ENCODE data around the gene PDZD7. TPM values are rescaled to one million over a fixed set of nuclear protein-coding genes. Genes with fewer than 3 reads are reported as not detected.

Gene PDZD7
- total and polyA plus RNA-seq, 9 of the 15 experiments (the other 6 are each of a cell fraction or from before 2014, with no cell fraction given) = 0.04 to 0.24 (median 0.08) TPM; not detected in 3

GRCh38 chr10:100985336-100985735 lies 45.6 kb downstream of the PDZD7 start (continued):
- no peak for TF ChIP-seq HINFP (tag; conservative IDR thresholded peaks at IDR 0.05; ENCODE audit: low read depth)
- no peak for TF ChIP-seq RAD21 (CRISPR knock-in tag; conservative IDR thresholded peaks at IDR 0.05 in 1 of 2, IDR thresholded peaks at IDR 0.05 in 1 of 2)
- TF ChIP-seq SMAD4 (CRISPR knock-in tag; conservative IDR thresholded peaks at IDR 0.05) = no peak
- TF ChIP-seq RBFOX2 (IDR thresholded peaks at IDR 0.05; ENCODE audit: low read depth, low read length) = no peak
- no peak for TF ChIP-seq MXD1 (CRISPR knock-in tag; IDR thresholded peaks at IDR 0.05; ENCODE audit: borderline replicate concordance, poor library complexity, severe bottlenecking)
- no peak for TF ChIP-seq TAF7 (tag; IDR thresholded peaks at IDR 0.05)
- TF ChIP-seq E2F6 (IDR thresholded peaks at IDR 0.05; ENCODE audit: borderline replicate concordance in 1 of 2, extremely low read depth in 1 of 2, insufficient read depth in 1 of 2, insufficient read length in 1 of 2, low read depth in 1 of 2, low read length in 1 of 2, poor library complexity in 1 of 2, severe bottlenecking in 1 of 2) = no peak
- TF ChIP-seq CTCFL (IDR thresholded peaks at IDR 0.05; ENCODE audit: borderline replicate concordance, insufficient read depth, low read depth, low read length, poor library complexity, severe bottlenecking) = no peak
- no peak for TF ChIP-seq ZNF217 (CRISPR knock-in tag; IDR thresholded peaks at IDR 0.05)
